ENCODE data around the gene GRAMD1B. TPM values are rescaled to one million over a fixed set of nuclear protein-coding genes. Genes with fewer than 3 reads are reported as not detected.

GRAMD1B gene
- total RNA-seq, 1 experiment from 2014 or later = 12.7 TPM

- Histone ChIP-seq H3K4me1 (ENCODE audit: control insufficient read depth in 1 of 2, insufficient read depth in 2 of 2, low read length in 2 of 2) (no peaks in the 10 kb centered on the region), H3K27ac (ENCODE audit: low read depth, low read length) (no peak overlapping the region), H3K9ac (ENCODE audit: low read length) (no peak overlapping the region), H2AFZ (ENCODE audit: low read depth, low read length, poor library complexity, severe bottlenecking) (no peak overlapping the region), H3K9me3 (ENCODE audit: control insufficient read depth in 1 of 2, insufficient read depth in 1 of 2, low read depth in 1 of 2, low read length in 2 of 2) (no peaks in the 10 kb centered on the region), H3K36me3 (ENCODE audit: control insufficient read depth in 1 of 2, insufficient read depth in 2 of 2, low read length in 2 of 2) (no peaks in the 10 kb centered on the region), H3K4me3 (replicated peaks in 1 of 2; ENCODE audit: low read depth in 1 of 2, low read length in 2 of 2) (no peak overlapping the region), H3K9me2 (ENCODE audit: insufficient read depth) (no peaks in the 10 kb centered on the region), H3K27me3 (ENCODE audit: insufficient read depth, low read length) (peaks cover 30% of the 10 kb centered on the region), H3K79me2 (ENCODE audit: insufficient read depth, low read length) (no peaks in the 10 kb centered on the region), H4K20me1 (ENCODE audit: insufficient read depth) (no peaks in the 10 kb centered on the region), H3K4me2 (ENCODE audit: low read length) (no peak overlapping the region)
- CTCF ChIA-PET = no interaction called here
- intact Hi-C loops (cut with micrococcal nuclease) = loop anchor here (5.0 kb wide), 1 partner anchor 33 kb away; no protein-coding TSS in a partner anchor
- POLR2A ChIA-PET = no interaction called here
- no peak for ATAC-seq
- RAD21 ChIA-PET (ENCODE audit: low non-redundant PET in 1 of 2, low total read pairs in 2 of 2, uncharacterized antibody in 2 of 2, unreplicated experiment in 2 of 2) = no interaction called here
- no TSS peak for BruUV-seq (replicated peaks)
- TF ChIP-seq ZBTB33 (IDR thresholded peaks at IDR 0.05; ENCODE audit: extremely low read depth, insufficient replicate concordance, low read length) (no peak), CTCF (IDR thresholded peaks at IDR 0.05 in 2 of 3, conservative IDR thresholded peaks at IDR 0.05 in 1 of 3; ENCODE audit: borderline replicate concordance in 1 of 3, insufficient read depth in 1 of 3, low read depth in 2 of 3, low read length in 2 of 3) (no peak), EZH2 (IDR thresholded peaks at IDR 0.05) (no peak), EZH2phosphoT487 (IDR thresholded peaks at IDR 0.05; ENCODE audit: borderline replicate concordance) (no peak), ELF1 (IDR thresholded peaks at IDR 0.05; ENCODE audit: borderline replicate concordance, low read depth) (no peak)
- TF ChIP-seq, protein P1, sequence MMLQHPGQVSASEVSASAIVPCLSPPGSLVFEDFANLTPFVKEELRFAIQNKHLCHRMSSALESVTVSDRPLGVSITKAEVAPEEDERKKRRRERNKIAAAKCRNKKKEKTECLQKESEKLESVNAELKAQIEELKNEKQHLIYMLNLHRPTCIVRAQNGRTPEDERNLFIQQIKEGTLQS (IDR thresholded peaks at IDR 0.05) = no peak
- DNase-seq (ENCODE audit: low read depth, low spot score) = no peak
These were observed 200.1 kb downstream of the GRAMD1B start for GRCh38 chr11:123630126-123630608.
